ENCODE measurements around the gene NDUFA11.
"Not testable (repeated sequence)": the region's sequence is repeated elsewhere in the genome, so short reads cannot be mapped to it uniquely, and the experiment has no call there.

NDUFA11 gene

GRCh38 chr19:5883157-5883873, 20.3 kb downstream of the NDUFA11 start:
- DNase-seq: not testable (repeated sequence)

DNA sequence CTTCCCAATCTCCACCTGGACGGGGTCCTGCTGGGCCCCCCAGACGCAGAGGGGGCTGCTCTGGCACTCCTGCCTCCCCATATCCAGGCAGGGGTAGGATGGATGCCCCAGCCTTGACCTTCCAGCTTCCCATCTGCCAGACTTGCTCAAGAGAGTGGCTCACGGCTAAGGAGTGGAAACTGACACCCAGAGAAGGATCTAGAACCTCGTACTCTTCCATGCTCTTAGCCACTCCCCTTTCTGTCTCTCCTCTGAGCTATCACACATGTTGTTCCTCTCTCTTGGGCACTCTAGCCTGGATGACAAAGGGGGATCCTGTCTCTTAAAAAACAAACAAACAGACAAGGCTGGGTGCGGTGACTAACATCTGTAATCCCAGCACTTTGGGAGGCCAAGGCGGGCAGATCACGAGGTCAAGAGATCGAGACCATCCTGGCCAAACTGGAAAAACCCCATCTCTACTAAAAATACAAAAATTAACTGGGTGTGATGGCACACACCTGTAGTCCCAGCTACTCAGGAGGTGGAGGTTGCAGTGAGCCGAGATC, 21.1 kb downstream of the NDUFA11 start:
- DNase-seq: no peak

- no peak for DNase-seq
These were observed 21.9 kb downstream of the NDUFA11 start for GRCh38 chr19:5881543-5882299.

DNA sequence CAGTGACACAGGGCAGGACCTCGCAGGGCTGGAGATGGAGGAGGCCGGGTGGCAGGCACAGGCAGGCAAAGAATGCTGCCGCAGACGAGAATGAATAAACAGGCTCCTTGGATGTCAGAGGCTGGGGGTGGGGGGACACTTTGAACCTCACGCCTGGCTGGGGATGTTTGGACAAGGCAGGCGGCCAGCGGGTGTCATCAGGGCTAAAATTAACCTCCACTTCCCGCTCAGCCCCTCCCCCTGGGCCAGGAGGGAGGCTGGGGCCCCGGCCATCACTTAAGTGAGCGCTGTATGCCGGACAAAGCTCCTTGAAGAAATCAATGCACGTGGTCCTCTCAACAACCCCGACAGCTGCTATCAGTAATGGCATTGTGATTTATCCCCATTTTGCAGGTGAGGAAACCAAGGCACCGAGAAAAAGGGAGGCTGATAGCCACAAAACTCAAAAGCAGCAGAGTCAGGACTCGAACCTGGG, 22.9 kb downstream of the NDUFA11 start:
- DNase-seq: no peak

DNA sequence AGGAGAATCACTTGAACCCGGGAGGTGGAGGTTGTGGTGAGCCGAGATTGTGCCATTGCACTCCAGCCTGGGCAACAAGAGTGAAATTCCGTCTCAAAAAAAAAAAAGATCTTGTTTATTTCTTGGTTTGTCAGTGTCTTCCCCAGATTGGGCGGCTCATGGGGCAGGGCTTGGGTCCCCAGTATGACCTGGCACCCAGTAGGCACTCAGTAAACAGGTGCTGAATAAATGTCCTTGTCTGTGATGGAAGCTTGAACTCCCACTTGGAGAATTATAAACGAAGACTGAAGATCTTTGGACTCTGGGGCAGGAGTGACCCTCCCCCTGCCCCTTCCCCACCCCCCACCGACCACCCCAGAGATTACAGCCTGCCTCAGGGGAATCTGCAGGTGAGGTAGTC, 23.4 kb downstream of the NDUFA11 start:
- DNase-seq: no peak

- no peak for DNase-seq
These were observed 25.7 kb downstream of the NDUFA11 start for GRCh38 chr19:5877882-5878281.

DNA sequence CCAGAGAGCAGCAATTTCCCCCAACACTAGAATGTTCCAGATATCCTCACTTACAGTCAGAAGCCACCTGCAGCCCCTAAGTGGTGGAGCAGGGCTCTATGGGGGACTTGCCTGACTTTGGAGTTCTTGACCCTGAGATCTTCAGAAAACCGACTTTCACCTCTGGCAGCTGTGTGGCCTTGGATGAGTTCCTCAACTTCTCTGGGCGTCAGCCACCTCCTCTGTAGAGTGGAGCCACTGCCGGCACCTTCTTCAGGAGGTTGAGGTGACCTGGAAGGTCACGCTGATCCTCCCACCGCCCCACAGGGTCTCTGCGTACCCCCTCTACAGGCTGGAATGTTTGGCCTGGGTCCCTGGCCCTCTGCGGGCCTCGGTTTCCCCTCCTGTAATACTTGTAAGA, 26.2 kb downstream of the NDUFA11 start:
- DNase-seq: no peak

DNA sequence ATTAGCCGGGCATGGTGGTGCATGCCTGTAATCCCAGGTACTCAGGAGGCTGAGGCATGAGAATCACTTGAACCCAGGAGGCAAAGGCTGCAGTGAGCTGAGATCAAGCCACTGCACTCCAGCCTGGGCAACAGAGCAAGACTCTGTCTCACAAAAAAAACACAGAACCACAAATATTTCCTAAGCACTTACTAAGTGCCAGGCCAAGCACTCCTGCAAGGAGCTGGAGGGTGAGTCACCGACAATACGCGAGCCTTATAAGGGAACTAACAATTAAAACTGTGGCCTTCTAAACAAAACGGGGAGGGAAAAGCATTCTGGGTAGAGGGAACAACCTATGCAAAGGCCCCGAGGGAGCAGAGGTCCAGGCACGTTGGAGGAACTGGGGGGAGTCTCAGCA, 29.1 kb downstream of the NDUFA11 start:
- DNase-seq: not testable (repeated sequence)

DNA sequence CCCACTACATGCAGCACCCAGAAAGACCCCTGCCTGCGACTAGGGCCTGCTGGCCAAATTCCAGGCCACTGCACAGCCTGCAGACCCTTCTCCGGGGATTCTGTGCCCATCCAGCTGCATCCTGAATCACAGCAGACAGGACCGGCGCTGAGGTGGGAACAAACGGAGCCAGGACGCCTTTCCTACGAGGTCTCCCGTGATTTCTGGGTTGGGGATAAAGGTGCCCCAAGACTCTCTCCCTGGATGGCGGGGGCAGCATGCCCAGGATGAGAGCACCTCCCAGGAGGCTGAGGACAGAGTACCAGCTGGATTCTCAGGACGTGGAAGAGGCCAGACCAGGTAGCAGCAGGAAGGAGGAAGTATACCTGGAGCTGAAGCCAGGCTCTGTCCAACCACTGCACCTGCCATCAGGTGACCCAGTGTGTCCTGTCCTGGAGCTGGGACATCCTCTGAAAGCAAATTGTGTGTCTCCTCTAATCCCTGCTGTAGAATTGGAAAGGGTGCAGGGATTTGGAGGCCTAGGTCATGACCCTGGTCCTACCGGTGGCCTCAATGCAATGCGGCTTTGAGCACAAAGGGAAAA, 29.9 kb downstream of the NDUFA11 start:
- no peak for DNase-seq

DNA sequence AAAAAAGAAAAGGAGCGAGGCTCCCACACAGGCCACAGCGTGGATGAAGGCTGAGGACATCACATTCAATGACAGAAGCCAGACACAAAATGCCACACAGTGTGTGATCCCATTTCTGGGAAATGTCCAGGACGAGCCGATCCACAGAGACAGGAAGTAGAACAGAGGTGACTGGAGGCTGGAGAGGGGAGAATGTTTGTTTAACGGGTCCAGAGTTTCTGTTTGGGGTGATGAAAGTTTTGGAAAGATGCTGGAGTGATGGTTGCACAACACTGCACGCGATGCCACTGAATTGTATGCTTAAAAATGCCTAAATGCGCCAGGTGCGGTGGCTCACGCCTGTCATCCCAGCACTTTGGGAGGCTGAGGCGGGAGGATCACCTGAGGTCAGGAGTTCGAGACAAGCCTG, 32.6 kb downstream of the NDUFA11 start:
- DNase-seq: no peak

DNA sequence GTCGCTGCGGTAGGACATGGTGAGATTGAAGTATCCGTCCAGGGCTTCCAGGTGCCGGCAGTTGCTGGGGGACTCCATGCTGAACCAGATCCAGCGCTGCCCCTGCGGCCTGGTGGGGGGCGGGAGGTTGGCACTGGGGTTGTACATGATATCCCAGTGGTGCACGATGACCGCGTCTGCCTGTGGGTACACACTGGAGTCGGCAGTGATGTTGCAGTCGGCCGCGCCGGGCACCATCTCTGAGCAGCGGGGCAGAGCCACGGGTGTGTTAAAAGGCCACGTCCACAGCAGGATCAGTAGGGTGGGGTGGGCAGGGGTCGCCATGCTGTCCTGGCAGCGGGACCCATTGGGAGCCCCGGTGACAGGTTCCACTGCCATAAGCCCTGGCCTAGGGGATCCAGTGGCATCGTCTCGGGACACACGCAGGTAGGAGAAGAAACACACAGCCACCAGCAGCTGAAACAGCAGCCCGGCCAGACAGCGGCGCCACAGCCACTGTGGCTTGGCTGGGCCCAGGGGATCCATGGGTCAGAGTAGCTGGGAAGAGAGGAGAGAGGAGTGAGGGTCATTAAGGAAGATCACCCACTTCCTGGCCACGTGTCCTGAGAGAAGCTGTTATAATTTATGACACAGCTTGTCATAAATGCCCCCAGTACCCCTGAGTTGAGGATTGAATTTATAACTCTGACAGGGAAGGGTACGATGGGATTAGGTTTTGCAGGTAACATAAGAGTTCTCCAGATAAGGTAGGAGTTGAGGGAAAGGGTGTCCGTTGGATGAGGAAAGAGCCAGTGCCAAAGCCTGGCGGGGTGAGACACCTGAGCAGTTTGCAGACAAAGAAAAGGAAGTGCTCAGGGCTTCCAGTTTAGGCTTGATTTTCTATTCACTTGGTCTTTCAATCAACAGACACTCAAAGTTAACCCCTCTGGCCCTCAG, 36.1 kb downstream of the NDUFA11 start:
- no peak for DNase-seq

- no peak for DNase-seq
These were observed 37.8 kb downstream of the NDUFA11 start for GRCh38 chr19:5865772-5866171.

DNA sequence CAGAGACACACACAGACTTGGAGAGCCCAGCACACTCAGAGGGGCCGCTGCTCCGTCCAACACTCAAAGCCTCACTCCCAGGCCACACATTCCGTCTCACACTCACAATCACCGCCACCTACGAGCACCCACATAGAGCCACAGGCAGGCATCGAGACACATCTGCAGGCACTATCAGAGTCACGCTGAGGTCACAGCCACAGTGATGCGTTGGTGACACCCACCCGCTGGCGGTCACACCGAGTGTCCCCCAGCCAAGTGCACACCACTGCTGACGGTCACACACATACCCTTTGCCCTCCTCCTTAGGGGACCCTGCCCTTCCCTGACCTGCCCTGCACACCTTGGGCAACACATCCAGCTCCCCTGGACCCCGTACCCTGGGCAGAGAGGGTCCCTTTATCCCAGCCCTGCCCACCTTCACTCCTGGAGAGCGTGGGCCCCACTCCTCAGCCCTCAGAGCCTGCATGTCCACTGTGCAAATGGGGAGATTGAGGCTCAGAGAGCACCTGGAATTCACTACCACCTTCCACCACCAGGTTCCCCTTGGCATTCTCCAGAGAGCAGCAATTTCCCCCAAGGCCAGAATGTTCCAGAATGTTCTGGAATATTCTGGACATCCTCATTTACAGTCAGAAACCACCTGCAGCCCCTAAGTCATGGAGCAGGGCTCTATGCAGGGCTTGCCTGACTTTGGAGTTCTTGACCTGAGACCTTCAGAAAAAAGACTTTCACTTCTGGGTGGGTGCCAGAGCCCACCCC, 38.7 kb downstream of the NDUFA11 start:
- no peak for DNase-seq

DNA sequence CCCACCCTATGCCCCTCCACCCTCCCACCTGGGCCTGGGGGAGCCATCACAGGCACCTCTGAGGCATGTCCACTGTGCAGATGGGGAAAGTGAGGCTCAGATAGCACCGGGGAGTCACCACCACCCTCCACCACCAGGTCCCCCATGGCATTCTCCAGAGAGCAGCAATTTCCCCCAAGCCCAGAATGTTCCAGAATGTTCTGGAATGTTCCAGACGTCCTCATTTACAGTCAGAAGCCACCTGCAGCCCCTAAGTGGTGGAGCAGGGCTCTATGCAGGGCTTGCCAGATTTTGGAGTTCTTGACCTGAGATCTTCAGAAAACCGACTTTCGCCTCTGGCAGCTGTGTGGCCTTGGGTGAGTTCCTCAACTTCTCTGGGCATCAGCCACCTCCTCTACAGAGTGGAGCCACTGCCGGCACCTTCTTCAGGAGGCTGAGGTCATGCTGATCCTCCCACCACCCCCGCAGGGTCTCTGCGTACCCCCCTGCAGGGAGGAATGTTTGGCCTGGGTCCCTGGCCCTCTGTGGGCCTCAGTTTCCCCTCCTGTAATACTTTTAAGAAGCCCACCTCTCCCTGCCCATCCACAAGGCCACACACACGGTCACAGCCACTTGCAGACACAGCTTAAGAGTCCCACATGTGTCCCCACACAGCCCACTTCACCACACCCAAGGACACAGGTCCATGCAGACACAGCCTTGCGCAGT, 39.4 kb downstream of the NDUFA11 start:
- DNase-seq: no peak

GRCh38 chr19:5863030-5863665, 40.4 kb downstream of the NDUFA11 start:
- DNase-seq: no peak

GRCh38 chr19:5857203-5858081, 46.1 kb downstream of the NDUFA11 start:
- DNase-seq: no peak

DNA sequence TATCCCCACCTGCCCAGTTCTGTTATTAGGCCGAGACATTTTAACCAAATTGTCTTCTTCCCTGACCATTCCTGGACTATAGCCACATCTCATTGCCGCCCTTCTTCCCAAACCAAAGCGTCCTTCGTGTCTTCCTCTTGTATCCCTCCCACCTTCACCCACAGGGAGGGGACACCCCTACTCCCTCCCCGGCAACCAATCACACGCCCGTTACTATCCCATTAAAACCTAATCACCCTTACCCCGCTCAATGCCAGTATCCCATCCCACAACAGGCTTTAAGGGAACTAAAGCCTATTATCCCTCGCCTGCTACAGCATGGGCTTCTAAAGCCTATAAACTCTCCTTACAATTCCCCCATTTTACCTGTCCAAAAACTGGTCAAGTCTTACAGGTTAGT, 48.4 kb downstream of the NDUFA11 start:
- not testable (repeated sequence) for DNase-seq

DNA sequence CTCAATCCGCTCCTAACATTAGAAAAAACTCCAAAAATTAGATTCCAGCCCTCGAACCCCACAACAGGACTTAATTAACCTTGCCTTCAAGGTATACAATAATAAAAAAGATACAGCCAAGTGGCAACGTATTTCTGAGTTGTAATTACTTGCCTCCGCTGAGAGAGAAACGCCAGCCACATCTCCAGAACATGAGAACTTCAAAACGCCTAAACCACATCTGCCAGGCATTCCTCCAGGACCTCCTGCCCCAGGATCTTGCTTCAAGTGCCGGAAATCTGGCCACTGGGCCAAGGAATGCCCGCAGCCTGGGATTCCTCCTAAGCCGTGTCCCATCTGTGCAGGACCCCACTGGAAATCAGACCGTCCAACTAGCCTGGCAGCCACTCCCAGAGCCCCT, 49.5 kb downstream of the NDUFA11 start:
- DNase-seq: not testable (repeated sequence)

GRCh38 chr19:5851302-5851701, 52.3 kb downstream of the NDUFA11 start, which contains the start of gene FUT3:
TSS of gene FUT3 (minus strand) at chr19:5851449.
- DNase-seq: no peak
